ENCODE results near the gene NSF. TPM values are rescaled to one million over a fixed set of nuclear protein-coding genes. Genes with fewer than 3 reads are reported as not detected.
"Not testable (repeated sequence)": the region's sequence is repeated elsewhere in the genome, so short reads cannot be mapped to it uniquely, and the experiment has no call there.

Gene NSF
- total RNA-seq, 1 donor from 2014 or later = 72.0 TPM

DNA sequence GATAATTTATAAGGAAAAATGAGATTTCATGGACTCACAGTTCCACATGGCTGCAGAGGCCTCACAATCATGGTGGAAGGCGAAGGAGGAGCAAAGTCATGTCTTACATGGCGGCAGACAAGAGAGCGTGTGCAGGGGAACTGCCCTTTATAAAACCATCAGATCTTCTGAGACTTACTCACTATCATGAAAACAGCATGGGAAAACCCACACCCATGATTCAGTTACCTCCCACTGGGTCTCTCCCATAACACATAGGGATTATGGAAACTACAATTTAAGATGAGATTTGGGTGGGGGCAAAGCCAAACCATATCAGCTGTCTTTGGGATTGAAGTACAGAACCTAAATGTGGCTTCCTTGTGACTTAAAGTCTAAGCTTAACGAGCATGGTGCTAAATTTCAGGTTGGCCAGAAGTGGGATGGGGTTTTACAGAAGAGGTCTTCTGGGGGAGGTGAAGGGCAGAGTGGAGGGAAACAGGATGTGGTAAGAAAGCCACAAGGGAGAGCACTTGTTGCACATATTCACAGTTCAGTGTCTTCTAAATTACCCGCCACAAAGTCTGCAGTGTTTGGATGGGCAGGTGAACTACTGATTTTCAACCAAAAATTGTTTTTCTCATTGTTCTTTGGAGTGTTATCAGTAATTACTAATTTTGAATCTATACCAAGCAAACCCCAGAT is 38.4 kb downstream of the NSF start:
- DNase-seq (ENCODE audit: low read depth) = not testable (repeated sequence)

DNA sequence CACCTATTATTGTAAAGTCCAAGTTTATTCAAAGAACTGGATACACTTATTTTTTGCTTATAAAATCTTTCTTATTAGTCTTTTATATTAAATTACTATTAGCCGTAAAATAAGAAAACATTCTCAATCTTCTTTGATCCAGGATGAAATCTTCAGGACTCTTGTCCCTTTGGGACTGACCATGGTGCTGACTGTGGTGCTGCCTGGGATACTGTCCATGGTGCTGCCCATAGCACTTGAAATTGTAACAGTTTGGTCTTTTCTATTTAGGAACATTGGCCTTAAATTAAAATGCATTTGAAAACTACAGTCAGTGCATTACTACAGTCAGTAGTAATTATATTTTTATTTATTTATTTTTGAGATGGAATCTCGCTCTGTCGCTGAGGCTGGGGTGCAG is 41.7 kb downstream of the NSF start:
- DNase-seq (ENCODE audit: low read depth) = not testable (repeated sequence)

DNA sequence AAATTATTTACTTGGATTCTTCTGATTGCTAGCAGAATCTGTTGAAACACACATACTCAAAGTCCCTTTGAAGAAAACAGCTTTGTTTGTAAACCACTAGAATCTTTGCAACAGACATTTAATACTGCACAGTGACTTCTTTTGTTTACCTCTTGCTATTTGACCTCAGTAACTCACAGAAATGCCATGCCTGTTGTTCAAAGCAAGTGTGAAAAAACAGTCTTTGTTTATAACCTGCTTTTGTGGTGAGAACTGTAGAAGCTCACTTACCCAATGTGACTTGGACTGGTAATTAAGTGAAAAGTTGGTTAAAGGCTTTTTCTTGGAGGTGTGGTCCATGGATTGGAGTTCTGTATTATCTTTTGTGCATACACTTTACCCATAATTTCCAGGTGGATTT is 44.4 kb downstream of the NSF start:
- not testable (repeated sequence) for DNase-seq (ENCODE audit: low read depth)

DNA sequence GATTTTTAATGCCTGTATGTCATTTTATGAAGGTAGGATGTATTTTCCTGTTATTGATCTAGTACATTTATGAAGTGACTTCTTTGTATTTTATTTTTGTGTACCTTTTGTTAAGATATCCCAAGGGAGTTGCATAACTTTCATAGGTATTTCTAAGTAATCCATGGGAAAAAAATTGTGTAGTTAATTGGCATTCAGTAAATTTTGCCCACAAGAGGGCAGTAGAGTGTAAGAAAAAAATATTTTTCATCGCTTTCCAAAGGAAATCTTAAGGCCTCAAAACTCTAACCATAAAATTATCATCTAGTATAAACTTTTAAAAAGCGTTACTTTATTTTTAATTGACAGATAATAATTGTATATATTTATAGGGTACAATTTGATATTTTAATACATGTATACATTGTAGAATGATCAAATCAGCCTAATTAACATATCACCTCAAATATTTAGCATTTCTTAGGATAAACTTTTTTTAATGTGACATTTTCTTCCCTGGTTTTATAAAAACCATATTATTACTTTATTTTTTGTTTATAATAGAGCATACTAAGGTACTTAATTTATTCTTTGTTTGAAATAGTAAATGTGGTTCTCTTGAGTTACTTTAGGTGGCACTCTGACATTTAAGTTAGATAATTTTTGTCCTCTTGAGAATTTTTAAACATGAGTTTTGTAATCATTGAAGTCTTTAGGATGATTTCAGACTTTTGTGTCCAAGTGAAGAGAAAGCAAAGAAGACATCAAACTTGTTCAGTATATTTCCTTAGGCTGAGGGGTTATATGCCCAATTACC is 51.6 kb downstream of the NSF start:
- not testable (repeated sequence) for DNase-seq (ENCODE audit: low read depth)

DNA sequence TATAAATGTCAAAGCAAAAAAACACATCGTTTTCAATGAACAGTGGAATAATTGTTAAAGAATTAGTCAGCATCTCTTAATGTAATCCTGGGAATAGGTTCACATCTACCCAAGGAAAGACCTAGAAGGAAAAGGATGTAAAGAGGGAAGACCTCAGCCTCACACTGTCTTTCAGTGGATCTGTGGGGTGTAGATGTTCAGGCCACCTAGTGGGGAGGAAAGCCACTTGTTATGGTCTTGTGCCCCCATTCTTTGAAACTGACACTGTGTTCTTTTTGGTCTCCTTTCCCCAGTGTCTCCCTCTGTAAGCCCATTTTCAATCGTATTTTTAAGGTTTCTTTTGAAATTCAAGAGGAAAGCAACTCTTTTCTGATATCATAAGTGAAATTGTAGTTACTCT is 56.8 kb downstream of the NSF start:
- not testable (repeated sequence) for DNase-seq (ENCODE audit: low read depth)

DNA sequence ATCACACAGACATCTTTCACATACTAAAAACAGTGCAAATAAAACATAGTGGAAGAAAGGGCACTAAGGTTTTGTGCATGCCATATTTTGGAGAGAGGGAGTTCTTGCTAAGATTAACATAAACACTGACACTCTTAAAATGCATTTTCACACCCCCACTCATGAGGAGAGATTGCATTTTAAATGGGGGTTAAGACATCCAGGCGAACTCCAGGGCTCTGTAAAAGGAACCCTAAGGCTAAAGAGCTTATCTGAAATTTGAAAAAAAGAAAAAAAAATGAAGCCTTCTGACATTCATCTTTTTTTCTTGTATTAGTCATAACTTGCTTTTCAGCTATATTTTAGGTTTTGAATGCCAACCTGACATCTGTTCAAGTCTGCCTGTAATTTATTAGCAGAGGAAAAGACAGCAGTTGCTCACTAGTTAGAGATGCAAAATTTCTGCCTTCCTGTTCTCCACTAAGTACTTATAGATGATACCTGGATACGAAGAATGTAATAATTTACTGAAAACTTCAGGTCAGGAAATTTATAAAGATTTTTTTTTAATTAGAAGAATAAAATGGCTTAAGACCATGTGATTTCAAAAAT is 57.3 kb downstream of the NSF start:
- DNase-seq (ENCODE audit: low read depth) = not testable (repeated sequence)

DNA sequence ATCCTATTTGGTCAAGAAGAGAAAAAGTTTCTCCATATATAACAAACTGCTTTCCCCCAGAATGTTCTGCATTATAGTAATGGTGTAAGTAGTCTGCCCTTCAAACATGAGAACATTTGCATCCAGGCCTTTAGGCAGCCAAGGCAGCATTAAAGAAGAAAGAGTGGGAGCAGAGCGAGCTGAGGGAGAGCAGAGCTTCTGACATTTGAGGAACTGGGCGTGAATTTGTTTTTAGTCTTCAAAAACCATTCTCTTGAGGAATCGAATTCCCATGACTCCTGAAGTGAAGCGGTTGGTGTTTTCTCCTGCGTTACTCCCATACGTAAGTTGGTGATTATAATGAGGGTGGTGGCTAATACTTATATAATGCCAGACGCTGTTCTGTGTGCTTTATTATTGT is 58.8 kb downstream of the NSF start:
- DNase-seq (ENCODE audit: low read depth) = not testable (repeated sequence)

DNA sequence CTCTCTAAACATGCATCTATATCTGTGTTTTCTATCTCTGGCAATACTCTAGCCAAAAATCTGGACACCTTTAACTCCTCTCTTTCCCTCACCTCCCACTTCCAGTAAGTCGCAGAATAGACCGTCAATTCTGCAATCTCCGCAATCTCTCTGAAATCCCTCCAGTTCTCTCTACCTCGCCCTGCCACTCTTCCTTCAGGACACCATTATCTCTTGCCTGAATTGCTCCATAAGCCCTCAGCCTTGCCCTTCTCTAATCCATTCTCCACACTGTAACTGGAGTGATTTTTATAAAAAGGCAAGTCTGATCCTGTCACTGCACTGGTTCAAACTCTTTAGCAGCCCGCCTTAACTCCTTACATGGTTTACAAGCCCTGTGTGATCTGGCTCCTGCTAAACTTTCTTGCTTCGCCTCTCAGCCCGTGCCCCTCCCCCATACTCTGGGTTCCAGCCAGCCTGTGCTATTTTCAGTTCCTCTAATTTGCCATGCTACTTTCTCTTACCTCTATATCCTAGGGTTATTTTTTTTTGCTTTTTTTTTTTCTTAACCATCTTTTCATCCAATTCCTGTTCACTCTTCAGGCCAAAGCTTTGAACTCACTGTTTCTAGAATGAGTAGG is 61.7 kb downstream of the NSF start:
- not testable (repeated sequence) for DNase-seq (ENCODE audit: low read depth)

DNA sequence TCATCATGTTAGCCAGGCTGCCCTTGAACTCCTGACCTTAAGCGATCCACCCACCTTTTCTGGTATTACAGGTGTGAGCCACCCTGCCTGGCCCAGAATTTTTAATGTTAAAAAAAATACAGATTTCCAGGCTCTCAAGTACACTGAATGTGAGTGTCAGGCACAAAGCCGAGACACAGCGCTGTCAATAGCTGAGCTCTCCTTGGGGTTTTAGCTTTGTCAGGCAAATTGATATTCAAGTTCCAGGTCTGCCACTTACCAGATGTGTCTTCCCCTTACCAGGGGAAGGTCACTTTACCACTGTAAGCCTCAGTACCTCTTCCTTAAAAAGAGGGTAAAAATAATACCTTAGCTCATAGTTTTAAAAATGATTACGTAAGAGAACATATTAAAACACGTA is 67.8 kb downstream of the NSF start:
- DNase-seq (ENCODE audit: low read depth) = not testable (repeated sequence)

DNA sequence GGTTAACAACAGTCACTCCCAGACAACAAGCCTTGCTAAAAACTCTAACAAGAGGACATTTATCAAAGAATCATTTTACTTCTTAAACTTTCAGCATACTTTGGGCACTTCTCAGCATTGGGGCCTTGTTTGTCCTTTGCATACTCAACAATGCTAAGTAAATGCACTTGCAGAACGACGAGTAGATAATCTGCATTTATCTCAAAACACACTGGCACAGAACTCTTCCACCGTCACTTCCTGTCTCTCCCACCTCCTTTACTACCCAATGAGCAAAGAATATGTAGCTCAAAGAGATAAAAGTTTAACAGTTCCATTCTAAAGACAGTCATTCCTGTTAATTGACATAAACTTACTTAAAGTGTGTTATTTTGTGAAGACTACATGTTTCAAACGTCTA is 69.2 kb downstream of the NSF start:
- DNase-seq (ENCODE audit: low read depth) = not testable (repeated sequence)

DNA sequence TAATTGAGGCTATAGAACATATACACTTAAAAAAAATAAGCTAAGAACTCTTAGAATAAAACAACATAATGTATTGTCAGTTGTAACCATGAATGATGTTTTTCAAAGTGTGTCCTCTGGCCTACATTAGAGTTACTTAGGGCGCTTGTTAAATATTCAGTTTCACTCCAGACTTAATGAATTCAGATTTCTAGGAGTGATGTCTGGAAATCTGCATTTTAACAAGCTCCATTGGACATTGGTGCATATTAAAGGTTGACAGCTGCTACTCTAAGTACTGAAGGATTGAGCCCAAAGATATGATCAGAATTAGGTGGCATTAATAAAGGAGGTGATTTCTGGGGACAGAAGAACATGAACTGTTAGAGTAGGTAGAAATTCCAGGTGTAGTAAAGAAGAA is 72.7 kb downstream of the NSF start:
- not testable (repeated sequence) for DNase-seq (ENCODE audit: low read depth)

DNA sequence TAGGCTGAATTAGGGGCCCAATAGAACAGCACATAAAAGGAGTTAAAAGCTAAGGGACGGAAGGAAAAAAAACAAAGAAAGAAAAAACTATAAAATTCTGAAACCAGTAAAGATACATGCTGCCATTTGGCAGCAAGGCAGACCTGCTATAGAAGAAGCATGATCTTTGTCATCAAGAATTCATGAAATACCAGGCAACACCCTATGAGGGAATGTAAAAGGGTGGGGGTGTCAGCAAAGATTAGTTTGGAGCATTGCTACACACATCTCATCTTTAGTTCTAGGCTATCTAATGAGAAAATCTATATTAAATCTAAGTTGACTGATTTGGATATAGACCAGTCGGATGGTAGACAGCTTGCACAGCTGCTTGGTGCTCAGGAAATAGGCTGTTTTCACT is 73.1 kb downstream of the NSF start:
- not testable (repeated sequence) for DNase-seq (ENCODE audit: low read depth)

DNA sequence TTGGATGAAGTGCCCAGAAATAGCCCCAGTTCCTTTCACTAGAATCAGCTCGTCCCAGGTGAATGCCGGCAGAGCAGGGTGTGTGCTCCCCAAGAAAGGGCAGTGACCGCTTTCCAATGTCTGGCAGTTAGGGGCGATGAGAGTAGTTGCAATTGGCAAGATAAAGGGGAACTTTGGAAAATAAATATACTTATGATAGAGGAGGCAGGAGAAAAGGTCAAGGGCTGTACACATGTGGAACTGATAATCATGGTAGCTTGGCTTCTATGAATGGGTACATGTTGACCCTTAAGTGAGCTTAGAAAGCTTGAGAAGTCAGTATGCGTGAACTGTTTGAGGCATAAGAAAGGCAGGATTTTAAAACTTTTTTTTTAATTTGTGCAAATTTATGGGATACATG is 75.5 kb downstream of the NSF start:
- not testable (repeated sequence) for DNase-seq (ENCODE audit: low read depth)

DNA sequence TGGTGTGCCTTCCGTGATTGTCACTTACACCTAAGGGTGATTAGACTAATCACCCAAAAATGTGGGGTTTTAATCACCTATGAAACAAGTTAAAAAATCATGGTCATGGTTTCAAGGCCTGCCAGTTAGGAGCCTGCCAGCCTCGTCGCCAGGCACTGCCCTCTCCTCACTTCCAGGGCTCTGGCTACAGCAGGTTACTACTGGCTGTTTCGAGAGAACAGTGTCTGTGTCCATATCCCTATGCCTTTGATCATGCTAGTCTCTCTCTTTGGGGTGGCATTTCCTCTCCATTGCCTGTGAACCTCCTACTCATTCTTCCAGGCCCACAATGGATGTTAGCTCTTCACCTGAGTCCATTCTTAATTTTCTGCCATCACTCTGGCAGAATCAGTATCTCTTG is 80.3 kb downstream of the NSF start:
- not testable (repeated sequence) for DNase-seq (ENCODE audit: low read depth)

DNA sequence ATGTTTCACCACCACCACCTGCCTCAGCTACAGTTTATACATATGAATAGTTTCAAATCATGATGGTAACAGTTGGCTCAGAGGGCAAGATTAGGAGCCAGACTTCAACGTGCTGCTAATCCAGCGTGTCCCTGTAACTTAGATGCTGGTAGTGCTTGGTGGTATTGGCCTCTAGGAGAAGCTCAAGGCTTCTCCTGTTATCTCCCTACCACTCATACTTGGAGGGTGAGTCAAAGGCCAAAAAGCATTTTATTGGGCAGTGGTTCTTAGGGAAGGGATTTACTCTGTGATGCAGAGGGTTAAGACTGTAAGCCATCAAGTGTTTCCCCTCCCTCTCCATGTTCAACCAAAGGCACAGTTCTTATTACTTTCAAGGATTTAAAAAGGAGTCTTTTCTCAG is 82.3 kb downstream of the NSF start:
- DNase-seq (ENCODE audit: low read depth) = not testable (repeated sequence)

DNA sequence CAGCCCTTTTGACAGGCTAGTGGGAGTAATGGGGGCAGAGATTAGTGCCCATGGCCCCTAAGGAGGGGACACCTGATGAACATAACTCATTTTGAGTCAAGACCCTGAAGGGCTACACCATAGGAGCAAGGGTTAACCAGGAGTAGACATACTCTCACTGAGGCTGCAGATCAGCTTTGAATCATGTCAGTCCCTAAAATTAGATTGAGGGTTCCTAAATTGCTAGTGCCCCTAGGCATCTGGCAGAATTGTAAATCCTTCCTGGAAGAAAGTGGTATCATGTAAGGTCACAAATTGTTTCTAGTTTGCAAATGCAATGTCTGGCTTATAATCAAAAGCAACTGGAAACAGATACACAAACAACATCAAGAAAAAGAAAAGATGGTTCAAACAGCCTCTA is 87.3 kb downstream of the NSF start:
- not testable (repeated sequence) for DNase-seq (ENCODE audit: low read depth)

DNA sequence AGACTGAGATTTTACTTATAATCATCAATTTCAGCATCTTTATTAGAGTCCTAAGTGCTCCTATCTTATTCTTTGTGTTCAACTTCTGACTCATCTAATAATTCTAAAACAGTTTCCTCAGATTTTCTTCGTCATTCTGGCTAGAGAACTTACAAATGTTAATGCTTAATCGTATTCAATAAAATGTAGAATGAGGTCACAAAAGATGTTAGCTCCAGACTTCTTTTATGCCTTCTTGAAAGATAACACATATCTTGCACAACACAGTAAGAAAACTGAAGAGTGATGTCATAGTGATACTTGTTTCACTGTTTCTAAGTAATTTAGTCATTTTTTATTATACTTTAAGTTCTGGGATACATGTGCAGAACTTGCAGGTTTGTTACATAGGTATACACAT is 93.2 kb downstream of the NSF start:
- not testable (repeated sequence) for DNase-seq (ENCODE audit: low read depth)

DNA sequence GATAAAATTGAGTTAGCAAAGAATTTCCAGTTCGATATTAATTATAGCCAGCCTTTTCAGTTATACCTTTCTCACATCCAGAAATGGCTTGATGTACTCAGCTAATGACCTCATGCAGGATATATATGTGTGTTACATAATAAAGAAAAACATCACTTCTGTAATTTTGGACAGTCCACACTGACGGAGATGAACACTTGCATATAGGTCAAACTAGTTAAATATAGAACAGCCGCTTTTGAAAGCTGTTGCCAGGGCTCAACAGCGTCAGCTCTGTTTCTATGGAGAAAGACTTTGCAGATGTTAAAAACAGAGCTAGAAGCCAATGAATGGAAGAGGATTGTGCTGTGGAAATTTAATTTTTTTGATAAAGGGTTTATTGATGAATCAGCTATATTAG is 94.8 kb downstream of the NSF start:
- not testable (repeated sequence) for DNase-seq (ENCODE audit: low read depth)

DNA sequence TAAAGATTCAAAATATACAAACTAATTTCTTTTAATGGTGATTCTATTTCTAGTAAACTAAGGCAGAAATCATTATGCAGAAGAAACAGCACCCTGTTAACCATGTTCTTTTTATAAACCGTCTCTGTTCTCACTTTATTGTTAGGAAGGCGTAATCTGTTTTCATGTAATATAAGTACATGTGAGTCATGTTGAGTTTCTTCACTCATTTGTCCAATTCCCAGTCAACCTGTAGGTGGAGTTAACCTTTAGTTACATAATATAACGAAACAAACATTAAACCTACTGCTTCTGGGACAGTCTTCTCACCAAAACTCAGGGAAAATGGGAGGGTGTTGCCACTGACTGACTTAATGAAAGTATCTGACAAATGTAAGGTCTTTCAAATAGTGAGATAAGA is 101.7 kb downstream of the NSF start:
- not testable (repeated sequence) for DNase-seq (ENCODE audit: low read depth)

DNA sequence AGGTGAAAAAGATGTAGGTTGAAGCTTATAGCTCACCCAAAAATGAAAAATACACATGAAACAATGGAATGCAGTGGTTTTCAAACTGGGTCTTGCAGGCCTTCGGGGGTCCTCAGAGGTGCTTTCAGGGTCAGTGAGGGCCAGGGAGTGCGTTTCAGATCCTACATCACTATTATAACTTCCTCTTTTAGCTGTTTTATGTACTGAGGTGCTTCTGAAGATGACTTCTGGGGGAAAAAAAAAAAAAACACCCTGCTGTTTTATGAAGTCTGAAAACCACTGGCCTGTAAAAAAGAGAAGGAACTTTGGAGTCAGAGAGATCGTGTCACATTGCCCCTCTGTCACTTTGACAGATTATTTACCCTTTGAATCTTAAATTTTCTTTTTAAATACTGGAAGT is 102.8 kb downstream of the NSF start:
- not testable (repeated sequence) for DNase-seq (ENCODE audit: low read depth)

DNA sequence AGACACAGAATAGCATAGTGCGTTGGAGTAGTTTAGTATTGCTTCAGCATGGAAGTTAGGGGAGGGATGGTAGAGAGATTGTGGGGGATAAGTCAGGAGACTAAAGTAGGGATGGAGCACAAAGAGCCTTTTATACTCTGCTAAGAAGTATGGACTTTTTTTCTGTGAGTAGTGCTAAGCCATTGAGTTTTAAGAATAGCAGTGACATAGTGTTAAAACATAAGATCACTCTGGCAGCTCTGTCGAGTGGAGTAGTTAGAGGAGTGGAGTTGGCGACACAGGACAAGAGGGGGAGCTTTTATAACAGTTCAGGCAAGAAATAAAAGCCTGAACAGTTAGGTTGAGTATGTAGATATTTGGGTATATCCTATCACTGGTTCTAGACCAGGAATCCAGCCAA is 106.1 kb downstream of the NSF start:
- not testable (repeated sequence) for DNase-seq (ENCODE audit: low read depth)

DNA sequence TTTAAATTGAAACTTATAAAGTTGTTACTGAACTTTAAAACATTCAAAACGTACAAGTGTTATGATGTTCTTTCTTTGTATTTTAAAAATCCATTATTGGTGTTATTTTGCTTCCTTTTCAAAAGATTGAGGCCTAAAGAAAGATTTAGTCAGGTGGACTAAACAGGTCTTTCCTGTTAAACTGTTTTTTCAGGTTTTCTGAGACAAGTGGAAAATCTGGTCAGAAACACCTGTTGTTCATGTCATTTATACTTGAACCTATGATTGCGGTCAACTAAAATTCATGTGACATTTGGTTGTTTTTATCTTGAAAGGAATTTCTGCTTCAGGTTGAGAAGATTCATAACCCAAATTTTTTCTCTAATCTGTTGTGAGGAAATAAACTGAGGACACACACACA is 108.5 kb downstream of the NSF start:
- DNase-seq (ENCODE audit: low read depth) = not testable (repeated sequence)
